ENCODE results near the gene CXorf49. TPM values are rescaled to one million over a fixed set of nuclear protein-coding genes. Genes with fewer than 3 reads are reported as not detected.
"Not testable (repeated sequence)": the region's sequence is repeated elsewhere in the genome, so short reads cannot be mapped to it uniquely, and the experiment has no call there.

Gene CXorf49
- not detected for total RNA-seq

DNA sequence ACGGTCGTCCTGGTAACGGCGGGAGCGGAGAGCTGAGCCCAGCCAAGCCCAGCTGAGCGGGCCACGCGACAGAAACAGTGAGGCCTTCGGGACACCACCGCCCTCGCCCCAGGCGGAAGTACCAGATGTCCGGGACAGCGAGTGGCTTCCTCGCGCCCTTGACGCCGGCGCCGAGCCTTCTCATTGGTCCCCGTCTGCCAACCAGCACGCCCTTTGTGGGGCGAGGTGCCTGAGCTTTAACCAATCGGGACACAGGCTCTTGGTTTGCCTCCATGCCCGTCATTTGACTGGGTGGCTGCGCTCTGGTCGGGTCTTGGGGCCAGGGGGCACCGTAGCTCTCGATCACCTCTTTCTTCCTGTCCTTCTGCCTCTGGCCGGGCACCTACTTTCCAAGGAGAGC, at the start of gene CXorf49:
TSS of gene CXorf49 (minus strand) at position 101 of the 400 bp plus-strand sequence. CDS start 134 bp downstream, outside the sequence.
- not testable (repeated sequence) for DNase-seq (ENCODE audit: low spot score)

DNA sequence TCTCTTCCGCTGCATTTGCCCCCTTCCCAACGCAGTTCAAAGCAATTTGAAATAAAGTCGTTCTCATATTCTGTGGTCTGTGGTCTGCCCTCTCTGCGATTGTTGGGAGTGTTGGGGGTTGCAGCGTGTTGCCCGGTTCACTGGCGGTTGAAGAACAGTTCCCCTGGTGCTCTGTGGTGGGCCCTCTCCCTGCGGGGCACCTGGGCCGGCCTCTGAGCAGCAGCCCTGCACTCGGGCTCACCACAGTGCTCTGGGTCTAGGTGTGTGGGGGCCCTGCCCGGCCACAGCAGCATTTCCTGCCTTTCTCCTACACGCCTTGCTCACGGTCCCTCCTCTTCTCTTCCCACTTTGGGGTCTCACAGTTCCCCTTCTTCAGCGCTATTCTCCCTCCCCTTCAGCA, 49.0 kb upstream of the CXorf49 start:
- not testable (repeated sequence) for DNase-seq (ENCODE audit: low spot score)

DNA sequence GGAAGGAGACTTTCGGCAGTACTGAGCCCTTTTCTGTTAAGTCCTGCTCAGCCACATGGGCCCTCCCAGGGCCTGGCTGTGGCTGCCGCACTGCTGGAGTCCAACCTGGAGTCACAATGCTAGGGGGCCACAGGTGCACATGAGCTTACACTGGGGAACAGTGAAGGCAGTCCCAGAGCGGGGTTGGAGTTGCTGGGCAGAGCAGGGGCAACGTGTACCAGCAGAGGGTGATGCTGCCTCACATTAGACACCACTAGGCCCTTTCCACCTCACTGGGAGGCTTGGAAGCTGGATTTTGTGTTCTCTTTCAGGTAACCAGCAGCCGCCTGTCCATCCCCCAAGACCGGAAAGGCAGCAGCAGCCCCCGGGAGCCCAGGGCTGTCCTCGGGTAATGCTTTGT, 47.5 kb upstream of the CXorf49 start:
- not testable (repeated sequence) for DNase-seq (ENCODE audit: low spot score)

DNA sequence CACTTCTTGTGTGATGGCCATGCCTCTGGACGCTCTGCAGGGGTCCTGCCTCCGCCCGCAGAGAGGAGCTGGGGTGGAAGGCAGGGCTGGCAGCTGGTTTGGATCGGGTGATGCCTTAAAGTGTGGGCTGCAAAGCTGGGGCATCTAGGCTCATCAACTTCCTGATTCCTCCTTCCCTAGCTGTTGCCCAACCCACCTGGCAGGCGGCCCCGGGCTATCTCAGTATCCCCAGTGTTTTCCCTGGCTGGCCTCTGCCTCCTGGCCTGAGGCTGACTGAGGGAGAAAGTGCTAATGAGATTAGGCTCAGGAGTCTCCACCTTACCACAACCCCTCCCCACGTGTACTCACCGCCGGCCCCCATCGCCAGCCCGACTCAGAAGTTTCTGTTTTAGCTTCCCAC, 46.7 kb upstream of the CXorf49 start:
- DNase-seq (ENCODE audit: low spot score) = not testable (repeated sequence)

DNA sequence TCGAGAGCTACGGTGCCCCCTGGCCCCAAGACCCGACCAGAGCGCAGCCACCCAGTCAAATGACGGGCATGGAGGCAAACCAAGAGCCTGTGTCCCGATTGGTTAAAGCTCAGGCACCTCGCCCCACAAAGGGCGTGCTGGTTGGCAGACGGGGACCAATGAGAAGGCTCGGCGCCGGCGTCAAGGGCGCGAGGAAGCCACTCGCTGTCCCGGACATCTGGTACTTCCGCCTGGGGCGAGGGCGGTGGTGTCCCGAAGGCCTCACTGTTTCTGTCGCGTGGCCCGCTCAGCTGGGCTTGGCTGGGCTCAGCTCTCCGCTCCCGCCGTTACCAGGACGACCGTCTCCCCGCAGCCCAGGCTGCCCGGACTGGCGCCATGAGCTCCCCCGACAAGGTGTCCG, 45.0 kb upstream of the CXorf49 start, which contains the start of gene CXorf49B:
TSS of gene CXorf49B (plus strand) at position 301 of the 400 bp plus-strand sequence. CDS start at position 376, 75 bp downstream.
- DNase-seq (ENCODE audit: low spot score) = not testable (repeated sequence)

DNA sequence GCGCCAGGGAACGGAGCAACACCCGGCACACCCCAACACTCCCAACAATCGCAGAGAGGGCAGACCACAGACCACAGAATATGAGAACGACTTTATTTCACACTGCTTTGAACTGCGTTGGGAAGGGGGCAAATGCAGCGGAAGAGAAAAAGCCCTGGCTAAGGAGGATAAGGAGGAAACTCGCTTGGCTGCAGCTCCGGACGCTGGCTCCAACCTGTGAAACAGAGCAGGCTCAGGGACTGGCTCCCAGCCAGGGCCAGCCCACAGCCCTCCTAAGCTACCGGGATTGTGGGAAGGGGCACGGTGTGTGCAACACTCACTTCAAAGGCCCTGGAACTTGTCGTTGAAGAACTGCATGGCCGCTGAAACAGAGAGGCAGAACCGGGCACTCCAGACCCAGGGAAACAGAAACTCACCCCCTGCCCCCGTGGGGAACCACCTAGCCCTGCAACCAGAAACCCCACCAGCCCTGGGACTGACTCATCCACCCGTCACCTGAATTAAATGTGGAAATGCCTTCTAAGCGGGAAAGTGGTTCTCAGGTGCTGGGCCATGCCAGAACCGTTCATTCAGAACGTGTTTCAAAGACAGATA, 42.7 kb upstream of the CXorf49 start:
- not testable (repeated sequence) for DNase-seq (ENCODE audit: low spot score)

DNA sequence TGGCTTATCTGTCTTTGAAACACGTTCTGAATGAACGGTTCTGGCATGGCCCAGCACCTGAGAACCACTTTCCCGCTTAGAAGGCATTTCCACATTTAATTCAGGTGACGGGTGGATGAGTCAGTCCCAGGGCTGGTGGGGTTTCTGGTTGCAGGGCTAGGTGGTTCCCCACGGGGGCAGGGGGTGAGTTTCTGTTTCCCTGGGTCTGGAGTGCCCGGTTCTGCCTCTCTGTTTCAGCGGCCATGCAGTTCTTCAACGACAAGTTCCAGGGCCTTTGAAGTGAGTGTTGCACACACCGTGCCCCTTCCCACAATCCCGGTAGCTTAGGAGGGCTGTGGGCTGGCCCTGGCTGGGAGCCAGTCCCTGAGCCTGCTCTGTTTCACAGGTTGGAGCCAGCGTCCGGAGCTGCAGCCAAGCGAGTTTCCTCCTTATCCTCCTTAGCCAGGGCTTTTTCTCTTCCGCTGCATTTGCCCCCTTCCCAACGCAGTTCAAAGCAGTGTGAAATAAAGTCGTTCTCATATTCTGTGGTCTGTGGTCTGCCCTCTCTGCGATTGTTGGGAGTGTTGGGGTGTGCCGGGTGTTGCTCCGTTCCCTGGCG, 2.3 kb upstream of the CXorf49 start:
- not testable (repeated sequence) for DNase-seq (ENCODE audit: low spot score)

DNA sequence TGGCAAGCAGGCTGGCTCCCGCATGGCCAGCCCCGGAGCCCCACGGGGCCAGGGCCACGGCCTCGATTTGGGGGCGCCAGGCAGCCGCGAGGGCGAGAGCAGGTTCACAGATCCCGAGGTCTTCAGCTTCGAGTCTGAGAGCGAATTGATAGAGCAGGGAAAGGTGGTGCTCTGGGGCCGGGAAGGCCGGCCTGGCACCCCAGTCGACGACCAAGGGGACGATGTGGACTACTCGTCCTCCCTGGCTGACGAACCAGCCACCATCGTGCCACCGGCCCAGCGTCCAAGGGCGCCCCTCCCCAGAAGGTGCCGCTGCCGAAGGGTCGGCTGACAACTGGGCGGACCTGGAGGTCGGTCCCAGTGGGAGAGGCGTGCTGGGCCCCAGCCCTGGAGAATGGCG, 1.1 kb upstream of the CXorf49 start:
- not testable (repeated sequence) for DNase-seq (ENCODE audit: low spot score)

DNA sequence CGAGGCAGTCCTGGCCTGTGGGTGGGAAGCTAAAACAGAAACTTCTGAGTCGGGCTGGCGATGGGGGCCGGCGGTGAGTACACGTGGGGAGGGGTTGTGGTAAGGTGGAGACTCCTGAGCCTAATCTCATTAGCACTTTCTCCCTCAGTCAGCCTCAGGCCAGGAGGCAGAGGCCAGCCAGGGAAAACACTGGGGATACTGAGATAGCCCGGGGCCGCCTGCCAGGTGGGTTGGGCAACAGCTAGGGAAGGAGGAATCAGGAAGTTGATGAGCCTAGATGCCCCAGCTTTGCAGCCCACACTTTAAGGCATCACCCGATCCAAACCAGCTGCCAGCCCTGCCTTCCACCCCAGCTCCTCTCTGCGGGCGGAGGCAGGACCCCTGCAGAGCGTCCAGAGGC, 1.8 kb downstream of the CXorf49 start:
- not testable (repeated sequence) for DNase-seq (ENCODE audit: low spot score)

DNA sequence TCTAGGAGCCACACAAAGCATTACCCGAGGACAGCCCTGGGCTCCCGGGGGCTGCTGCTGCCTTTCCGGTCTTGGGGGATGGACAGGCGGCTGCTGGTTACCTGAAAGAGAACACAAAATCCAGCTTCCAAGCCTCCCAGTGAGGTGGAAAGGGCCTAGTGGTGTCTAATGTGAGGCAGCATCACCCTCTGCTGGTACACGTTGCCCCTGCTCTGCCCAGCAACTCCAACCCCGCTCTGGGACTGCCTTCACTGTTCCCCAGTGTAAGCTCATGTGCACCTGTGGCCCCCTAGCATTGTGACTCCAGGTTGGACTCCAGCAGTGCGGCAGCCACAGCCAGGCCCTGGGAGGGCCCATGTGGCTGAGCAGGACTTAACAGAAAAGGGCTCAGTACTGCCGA, 2.5 kb downstream of the CXorf49 start:
- DNase-seq (ENCODE audit: low spot score) = not testable (repeated sequence)

DNA sequence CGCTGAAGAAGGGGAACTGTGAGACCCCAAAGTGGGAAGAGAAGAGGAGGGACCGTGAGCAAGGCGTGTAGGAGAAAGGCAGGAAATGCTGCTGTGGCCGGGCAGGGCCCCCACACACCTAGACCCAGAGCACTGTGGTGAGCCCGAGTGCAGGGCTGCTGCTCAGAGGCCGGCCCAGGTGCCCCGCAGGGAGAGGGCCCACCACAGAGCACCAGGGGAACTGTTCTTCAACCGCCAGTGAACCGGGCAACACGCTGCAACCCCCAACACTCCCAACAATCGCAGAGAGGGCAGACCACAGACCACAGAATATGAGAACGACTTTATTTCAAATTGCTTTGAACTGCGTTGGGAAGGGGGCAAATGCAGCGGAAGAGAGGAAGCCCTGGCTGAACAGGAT, 4.0 kb downstream of the CXorf49 start:
- not testable (repeated sequence) for DNase-seq (ENCODE audit: low spot score)

DNA sequence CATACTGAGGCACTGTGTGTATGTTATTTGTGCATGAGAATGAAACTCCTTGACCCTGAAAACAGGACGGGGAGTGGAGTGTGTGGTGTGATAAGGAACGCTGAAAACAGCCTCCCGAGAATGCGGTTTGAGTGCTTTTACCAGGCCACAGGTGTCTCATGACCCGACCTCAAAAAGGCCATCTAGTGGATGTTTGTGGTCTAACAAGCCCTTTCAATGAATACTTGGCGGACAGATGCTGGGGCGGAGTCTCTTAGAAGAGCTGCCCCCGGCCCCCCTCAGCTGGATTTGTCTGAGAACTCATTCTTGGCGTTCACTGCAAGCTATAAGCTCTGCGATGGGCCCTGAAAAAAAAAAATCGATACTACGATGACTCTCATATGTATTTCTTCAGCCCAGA, 15.2 kb downstream of the CXorf49 start:
- not testable (repeated sequence) for DNase-seq (ENCODE audit: low spot score)

DNA sequence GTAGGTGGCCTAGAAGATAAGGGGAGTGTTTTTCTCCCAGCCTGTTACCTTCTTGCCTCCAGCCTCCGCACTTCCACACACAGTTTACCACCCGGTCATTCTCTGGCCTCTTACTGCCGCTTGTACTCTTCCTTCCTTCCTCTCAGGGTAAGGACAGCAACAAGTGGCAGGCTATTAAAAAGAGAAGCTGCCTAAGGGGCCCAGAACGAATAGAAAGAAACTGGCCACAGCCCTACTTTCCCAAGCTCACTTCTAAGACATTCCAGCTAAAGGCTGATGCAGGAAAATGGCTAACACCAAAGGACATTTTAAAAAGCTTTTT, 19.1 kb downstream of the CXorf49 start:
- DNase-seq (ENCODE audit: low spot score) = not testable (repeated sequence)

DNA sequence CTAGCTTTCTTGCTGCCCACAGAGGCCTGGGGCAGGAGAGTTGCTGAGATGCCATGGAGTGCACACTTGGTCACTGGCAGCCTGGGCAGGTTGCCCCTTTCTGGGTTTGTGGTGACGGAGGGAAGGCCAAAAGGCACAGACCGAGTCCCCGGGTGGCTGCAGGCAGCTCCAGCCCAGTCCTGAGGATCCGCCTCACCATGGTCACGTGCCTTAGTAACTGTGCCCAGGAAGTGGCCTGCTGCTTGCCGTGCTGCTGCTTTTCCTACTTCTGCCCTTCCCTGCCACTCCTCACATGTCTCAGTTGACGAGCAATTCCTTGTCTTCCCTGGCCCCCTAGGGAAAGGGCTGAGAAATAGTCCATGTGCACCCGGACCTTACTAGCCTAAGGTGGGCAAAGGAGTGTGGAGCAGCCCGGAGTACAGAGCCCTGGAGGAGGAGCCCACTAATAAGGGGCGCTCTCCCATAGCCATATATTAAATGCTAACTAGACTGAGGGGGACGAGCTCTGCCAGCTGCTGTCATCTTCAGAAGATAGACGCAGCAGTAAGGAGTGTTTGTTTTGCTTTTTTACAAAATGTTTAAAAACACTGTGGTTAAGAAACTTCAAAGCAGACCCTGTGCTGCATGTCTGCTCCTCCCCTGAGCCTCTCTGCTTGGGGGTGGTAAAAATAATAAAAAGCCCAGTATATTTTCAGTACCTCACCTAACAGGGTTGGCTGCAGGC, 19.6 kb downstream of the CXorf49 start:
- not testable (repeated sequence) for DNase-seq (ENCODE audit: low spot score)

DNA sequence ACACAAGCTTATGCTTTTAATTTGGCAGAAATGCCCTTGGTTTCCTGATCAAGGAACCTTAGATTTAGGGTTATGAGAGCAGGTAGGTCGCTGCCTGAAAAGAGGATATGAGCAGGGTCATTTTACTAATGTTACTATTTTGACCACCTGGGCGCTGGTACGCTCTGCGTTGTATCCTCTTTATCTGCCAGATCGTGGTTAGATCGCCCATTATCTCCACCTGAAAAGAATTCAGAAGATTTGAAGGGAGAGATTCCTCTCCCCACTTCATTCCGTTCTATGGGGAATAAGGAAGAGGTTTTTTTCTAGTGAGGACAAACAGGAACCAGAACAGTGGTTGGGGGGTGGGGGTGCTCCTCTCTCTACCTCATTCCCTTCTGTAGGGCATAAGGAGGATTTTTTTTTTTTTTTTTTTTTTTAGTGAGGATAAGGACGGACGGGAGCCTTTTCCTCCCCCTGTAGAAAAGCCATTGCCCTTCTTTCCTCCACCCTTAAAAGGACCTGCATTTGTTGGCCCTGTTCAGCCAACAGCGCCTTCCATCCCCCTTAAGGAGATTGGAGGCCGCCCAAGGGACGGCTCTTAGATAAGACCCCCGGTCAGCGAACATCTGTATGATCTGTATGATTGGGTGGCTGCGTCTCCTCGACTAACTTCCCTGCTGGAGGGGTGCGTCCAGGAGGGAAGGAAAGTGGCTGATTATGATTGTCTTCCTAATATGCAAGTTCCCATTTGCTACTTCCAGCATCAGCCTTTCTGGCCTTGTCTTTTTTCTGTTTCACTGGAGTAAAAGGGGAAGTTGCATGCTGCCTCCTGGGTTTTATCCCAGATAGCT, 20.4 kb downstream of the CXorf49 start:
- DNase-seq (ENCODE audit: low spot score) = not testable (repeated sequence)

DNA sequence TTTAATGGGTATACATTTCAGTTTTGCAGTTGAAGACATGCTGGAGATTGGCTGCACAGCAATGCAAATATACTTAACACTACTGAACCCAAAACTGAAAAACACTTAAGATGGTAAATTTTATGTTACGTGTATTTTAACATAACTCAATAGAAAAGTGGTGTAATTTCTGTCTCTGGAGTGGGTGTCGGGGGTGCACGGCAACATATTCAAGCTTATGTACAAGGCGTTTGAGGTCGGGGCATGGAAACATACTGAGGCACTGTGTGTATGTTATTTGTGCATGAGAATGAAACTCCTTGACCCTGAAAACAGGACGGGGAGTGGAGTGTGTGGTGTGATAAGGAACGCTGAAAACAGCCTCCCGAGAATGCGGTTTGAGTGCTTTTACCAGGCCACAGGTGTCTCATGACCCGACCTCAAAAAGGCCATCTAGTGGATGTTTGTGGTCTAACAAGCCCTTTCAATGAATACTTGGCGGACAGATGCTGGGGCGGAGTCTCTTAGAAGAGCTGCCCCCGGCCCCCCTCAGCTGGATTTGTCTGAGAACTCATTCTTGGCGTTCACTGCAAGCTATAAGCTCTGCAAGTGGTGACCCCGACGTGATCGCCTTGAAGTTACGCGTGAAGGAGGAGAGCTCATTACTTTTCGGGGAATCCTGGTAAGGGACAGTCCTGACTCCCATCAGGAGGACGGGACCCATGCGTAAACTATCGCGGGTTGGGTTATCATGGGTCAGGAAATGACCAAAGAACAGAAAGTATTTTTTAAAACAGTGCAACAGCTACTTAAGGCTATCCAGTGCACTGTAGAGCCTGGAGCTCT, 21.2 kb downstream of the CXorf49 start:
- not testable (repeated sequence) for DNase-seq (ENCODE audit: low spot score)

DNA sequence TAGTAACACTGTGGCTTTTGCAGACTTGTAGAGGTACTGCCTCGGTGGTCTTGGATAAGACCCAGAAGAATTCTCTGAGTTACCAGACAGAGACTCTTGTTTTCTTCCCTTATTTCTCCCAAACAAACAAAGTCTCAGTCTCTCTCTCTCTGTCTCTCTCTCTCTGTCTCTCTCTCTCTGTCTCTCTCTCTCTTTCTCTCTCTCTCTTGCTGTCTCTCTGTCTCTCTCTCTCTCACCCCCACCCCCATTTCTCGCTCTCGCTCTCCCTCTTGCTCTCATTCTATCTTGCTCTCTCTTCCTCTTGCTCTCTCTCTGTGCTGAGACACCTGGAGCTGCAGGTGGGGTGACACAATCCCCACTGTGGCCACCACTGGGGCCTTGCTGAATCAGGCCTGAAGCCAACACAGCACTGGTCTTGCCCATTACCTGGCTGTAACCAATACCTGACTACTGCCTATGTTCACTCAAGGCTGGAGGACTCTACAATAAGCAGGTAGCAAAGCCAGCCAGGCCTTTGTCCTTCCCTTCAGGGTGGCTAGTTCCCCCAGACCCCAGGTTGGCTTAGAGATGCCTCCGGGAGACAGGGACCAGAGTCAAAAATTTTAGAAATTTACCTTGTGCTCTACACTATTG, 38.4 kb downstream of the CXorf49 start:
- DNase-seq (ENCODE audit: low spot score) = no peak

DNA sequence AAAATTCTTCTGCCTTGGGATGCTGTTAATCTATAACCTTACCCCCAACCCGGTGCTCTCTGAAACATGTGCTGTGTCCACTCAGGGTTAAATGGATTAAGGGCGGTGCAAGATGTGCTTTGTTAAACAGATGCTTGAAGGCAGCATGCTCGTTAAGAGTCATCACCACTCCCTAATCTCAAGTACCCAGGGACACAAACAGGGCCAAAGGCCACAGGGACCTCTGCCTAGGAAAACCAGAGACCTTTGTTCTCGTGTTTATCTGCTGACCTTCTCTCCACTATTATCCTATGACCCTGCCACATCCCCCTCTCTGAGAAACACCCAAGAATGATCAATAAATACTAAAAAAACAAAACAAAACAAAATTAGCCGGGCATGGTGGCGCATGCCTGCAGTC, 40.9 kb downstream of the CXorf49 start:
- not testable (repeated sequence) for DNase-seq (ENCODE audit: low spot score)

DNA sequence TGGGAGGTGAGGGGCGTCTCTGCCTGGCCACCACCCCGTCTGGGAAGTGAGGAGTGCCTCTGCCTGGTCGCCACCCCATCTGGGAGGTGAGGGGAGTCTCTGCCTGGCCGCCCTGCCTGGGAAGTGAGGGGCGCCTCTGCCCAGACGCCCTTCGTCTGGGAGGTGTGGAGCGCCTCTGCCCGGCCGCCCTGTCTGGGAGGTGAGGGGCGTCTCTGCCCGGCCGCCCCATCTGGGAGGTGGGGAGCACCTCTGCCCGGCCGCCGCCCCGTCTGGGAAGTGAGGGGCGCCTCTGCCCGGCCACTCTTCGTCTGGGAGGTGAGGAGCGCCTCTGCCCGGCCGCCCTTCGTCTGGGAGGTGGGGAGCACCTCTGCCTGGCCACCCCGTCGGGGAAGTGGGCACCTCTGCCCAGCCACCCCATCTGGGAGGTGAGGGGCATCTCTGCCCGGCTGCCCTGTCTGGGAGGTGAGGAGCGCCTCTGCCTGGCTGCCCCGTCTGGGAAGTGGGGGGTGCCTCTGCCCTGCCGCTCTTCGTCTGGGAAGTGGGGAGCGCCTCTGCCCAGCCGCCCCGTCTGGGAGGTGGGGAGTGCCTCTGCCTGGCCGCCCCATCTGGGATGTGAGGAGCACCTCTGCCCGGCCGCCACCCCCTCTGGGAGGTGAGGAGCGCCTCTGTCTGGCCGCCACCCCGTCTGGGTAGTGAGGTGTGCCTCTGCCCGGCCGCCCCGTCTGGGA, 41.9 kb downstream of the CXorf49 start:
- not testable (repeated sequence) for DNase-seq (ENCODE audit: low spot score)

DNA sequence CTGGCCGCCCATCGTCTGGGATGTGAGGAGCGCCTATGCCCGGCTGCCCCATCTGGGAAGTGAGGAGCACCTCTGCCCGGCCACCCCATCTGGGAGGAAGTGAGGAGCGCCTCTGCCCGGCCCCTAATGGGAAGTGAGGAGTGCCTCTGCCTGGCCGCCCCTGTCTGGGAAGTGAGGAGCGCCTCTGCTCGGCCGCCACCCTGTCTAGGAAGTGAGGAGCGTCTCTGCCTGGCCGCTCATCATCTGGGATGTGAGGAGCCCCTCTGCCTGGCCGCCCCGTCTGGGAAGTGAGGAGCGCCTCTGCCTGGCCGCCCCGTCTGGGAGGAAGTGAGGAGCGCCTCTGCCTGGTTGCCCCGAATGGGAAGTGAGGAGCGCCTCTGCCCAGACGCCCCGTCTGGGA, 42.4 kb downstream of the CXorf49 start:
- DNase-seq (ENCODE audit: low spot score) = not testable (repeated sequence)
